Suprapubic skin (tissue), 4 donors: ENCODE measurements around the gene COASY. TPM values are rescaled to one million over a fixed set of nuclear protein-coding genes. Genes with fewer than 3 reads are reported as not detected.
A peak's percentile ranks its signal among the peaks of the same experiment; 100 is the strongest.

Experiments
- DNase-seq, 2 donors: peaks; one replicate each; pipeline ENCODE4 v3.0.0-alpha.2; 2019; ENCODE audit warnings: low spot score in 2 of 2
- H3K27ac ChIP-seq: fragments of 200-600 bp; sonication (generic); one replicate; pipeline ENCODE4 v1.5.1; 2019
- H3K27me3 ChIP-seq: fragments of 200-600 bp; sonication (generic); one replicate; pipeline ENCODE4 v1.5.1; 2019
- H3K36me3 ChIP-seq: fragments of 200-600 bp; sonication (generic); one replicate; pipeline ENCODE4 v1.5.1; 2019
- H3K4me1 ChIP-seq: fragments of 200-600 bp; sonication (generic); one replicate; pipeline ENCODE4 v1.5.1; 2019
- H3K4me3 ChIP-seq: fragments of 200-600 bp; sonication (generic); one replicate; pipeline ENCODE4 v1.5.1; 2019; ENCODE audit warnings: mild to moderate bottlenecking
- H3K9me3 ChIP-seq: fragments of 200-600 bp; sonication (generic); one replicate; pipeline ENCODE4 v1.5.1; 2019
- CTCF ChIP-seq, 2 donors: fragments of 200-600 bp in 1 of 2; fragments of 450-650 bp in 1 of 2; sonication (generic) in 1 of 2; IDR thresholded peaks; one replicate each; pipeline ENCODE4 v1.5.1; 2016 to 2019; ENCODE audit warnings: antibody characterized with exemption in 2 of 2, mild to moderate bottlenecking in 1 of 2, moderate library complexity in 1 of 2
- EP300 ChIP-seq: sonication (generic); formaldehyde crosslinking; IDR thresholded peaks from one replicate; pipeline ENCODE4 v1.6.1; 2017; ENCODE audit warnings: antibody characterized with exemption
- POLR2A ChIP-seq, 2 donors: fragments of 450-650 bp; IDR thresholded peaks; one replicate each; pipeline ENCODE4 v1.6.1; 2017; ENCODE audit warnings: antibody characterized with exemption in 2 of 2, mild to moderate bottlenecking in 2 of 2, moderate library complexity in 2 of 2
- POLR2AphosphoS5 ChIP-seq, 3 donors: sonication (generic); formaldehyde crosslinking; IDR thresholded peaks; one replicate each; pipeline ENCODE4 v1.6.1; 2017; ENCODE audit warnings: antibody characterized with exemption in 3 of 3
- WGBS: methylation state at CpG from one replicate; pipeline ENCODE4 v1.1.5; 2018; 5-methylcytosine and 5-hydroxymethylcytosine counted together
- total RNA-seq, 4 donors: library from RNA; depleted of rRNA; stranded (reverse); fragments of >200 nt; gene quantifications; one replicate each; pipeline ENCODE4 v1.1.0, GENCODE V29; 2016

COASY gene
- total RNA-seq: 10 to 100 TPM; 41.1 to 54.0 (median 46.0) TPM

DNA sequence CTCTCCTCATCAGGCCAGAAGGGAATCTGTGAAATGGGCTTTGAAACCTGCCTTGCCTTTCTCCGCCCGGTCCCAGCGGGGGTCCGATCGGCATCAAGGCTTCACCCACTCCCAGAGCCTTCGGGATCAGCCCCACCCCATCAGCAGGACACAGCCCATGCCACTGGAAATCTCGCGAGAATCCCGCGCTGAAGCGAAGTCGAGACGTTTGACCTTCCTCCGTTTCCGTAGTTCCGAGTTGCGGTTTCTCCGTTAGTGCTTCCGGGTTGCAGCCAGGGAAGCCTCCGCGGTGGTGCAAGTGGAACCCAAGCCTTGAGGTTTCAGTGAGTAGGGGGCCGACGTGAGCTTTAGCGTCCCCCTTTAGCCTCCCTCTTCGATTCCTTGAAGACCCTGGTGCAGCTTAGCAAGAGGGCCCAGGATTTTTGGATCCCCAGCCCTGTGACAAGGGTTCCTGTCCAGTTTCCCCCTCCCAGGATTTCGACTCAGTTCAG lies at the start of gene COASY:
TSS of gene COASY (plus strand) at position 252 of the 491 bp plus-strand sequence. CDS start 475 bp downstream, outside the sequence.
- WGBS: 0% methylated on average over 5 of the region's 26 CpGs
- Histone ChIP-seq H3K9me3 (no peaks in the 10 kb centered on the region), H3K4me1 (peaks cover 56% of the 10 kb centered on the region), H3K4me3 (peak within 1 kb of the TSS; percentile 90), H3K36me3 (peaks cover 20% of the 10 kb centered on the region), H3K27ac (peak within 1 kb of the TSS; percentile 87), H3K27me3 (no peaks in the 10 kb centered on the region)
- TF ChIP-seq POLR2A (IDR thresholded peaks at IDR 0.05) (peak in 1 of 2 donors; percentile 23), EP300 (no peak), POLR2AphosphoS5 (IDR thresholded peaks at IDR 0.05) (peak; percentile 92 to 95 (median 92)), CTCF (IDR thresholded peaks at IDR 0.05) (no peak)
- peak; percentile 97 to 98 for DNase-seq

GRCh38 chr17:42512246-42512645 lies 49.7 kb upstream of the COASY start:
- Histone ChIP-seq H3K4me1 (peaks cover 25% of the 10 kb centered on the region), H3K27me3 (no peaks in the 10 kb centered on the region), H3K4me3 (no peak overlapping the region), H3K9me3 (no peaks in the 10 kb centered on the region), H3K27ac (no peak overlapping the region), H3K36me3 (peaks cover 68% of the 10 kb centered on the region)
- DNase-seq: no peak
- WGBS: 79% methylated on average over 9 of the region's 9 CpGs
- TF ChIP-seq POLR2AphosphoS5 (IDR thresholded peaks at IDR 0.05) (no peak), POLR2A (IDR thresholded peaks at IDR 0.05) (no peak), EP300 (no peak), CTCF (IDR thresholded peaks at IDR 0.05) (no peak)

DNA sequence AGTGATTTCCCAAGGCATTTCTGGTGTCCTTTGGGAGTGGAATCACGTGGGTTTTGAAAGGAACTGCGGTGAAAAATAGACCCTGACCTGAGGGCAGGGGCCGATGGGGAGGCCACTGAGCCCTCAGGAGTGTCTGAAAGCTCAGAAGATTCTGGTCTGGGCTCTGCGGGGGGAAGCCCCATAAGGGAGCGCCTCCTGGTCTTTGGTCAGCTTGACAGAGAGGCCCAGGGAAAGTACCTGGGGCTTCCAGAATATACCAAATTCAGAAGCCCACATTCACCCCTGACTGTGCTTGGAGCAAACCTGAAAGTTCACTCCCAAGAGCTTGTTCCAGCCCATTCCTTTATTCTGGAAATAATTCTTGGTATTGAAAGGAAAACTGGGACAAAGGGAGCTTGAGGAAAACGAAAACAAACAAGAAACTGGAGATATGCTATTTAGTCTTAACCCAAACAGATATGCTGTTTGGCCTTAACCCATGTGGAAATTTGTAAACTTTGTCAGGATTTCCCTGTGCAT lies 49.2 kb upstream of the COASY start:
- peaks cover 64% of the 10 kb centered on the region for H3K36me3 ChIP-seq
- no peaks in the 10 kb centered on the region for H3K27me3 ChIP-seq
- WGBS: 79% methylated on average over 6 of the region's 6 CpGs
- H3K4me1 ChIP-seq: peaks cover 30% of the 10 kb centered on the region
- no peak for DNase-seq
- peak overlapping the region; percentile 6 for H3K27ac ChIP-seq
- no peaks in the 10 kb centered on the region for H3K9me3 ChIP-seq
- no peak overlapping the region for H3K4me3 ChIP-seq
- TF ChIP-seq POLR2AphosphoS5 (IDR thresholded peaks at IDR 0.05) (no peak), POLR2A (IDR thresholded peaks at IDR 0.05) (no peak), CTCF (IDR thresholded peaks at IDR 0.05) (no peak), EP300 (no peak)

DNA sequence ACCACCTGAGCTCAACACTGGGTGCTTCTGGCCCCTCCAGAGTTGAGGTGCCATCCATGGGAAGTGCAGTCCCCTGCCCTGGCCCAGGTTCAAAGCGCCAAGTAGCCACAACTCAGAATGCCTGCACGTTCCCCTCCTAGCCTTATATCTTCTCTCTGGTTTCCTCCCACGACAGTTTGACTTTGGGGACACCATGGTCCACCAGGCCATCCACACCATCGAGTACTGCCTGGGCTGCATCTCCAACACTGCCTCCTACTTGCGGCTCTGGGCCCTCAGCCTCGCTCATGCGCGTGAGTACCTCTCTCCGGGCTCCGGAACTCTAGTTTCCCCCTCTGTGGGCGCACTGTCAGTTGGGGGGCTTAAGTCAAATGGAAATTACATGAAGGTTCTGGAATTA lies 48.3 kb upstream of the COASY start:
- Histone ChIP-seq H3K27me3 (no peaks in the 10 kb centered on the region), H3K27ac (no peak overlapping the region), H3K4me1 (peaks cover 39% of the 10 kb centered on the region), H3K36me3 (peaks cover 55% of the 10 kb centered on the region), H3K4me3 (no peak overlapping the region), H3K9me3 (no peaks in the 10 kb centered on the region)
- WGBS: 97% methylated on average over 11 of the region's 11 CpGs
- DNase-seq: no peak
- TF ChIP-seq POLR2A (IDR thresholded peaks at IDR 0.05): no peak

DNA sequence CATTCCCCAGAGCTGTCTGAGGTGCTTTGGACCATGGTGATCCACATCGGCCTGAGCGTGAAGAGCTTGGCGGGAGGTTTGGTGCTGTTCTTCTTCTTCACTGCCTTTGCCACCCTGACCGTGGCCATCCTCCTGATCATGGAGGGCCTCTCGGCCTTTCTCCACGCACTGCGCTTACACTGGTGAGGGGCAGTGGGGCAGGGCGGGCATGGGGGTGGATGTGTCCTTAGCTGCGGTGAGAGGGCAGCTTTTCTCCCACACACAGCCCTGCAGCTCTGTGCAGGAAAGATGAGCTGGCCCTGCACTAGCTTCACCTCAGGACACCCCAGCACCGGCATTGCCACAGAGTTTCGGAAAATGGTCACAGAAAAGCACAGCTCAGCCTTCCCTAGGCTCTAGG lies 47.7 kb upstream of the COASY start:
- H3K27ac ChIP-seq: no peak overlapping the region
- peaks cover 49% of the 10 kb centered on the region for H3K36me3 ChIP-seq

More for the DNA sequence above, 47.7 kb upstream of the COASY start:
- Histone ChIP-seq H3K27me3 (no peaks in the 10 kb centered on the region), H3K9me3 (no peaks in the 10 kb centered on the region), H3K4me1 (peaks cover 39% of the 10 kb centered on the region), H3K4me3 (no peak overlapping the region)
- no peak for TF ChIP-seq POLR2A (IDR thresholded peaks at IDR 0.05)
- no peak for TF ChIP-seq EP300
- TF ChIP-seq CTCF (IDR thresholded peaks at IDR 0.05): no peak
- WGBS: no CpG with 5 or more reads among the region's 11 CpGs
- no peak for DNase-seq
